NCI-H1105 (cell line): ENCODE data around the gene TSC2.
"Not testable (repeated sequence)": the region's sequence is repeated elsewhere in the genome, so short reads cannot be mapped to it uniquely, and the experiment has no call there.

ENCODE experiments used
- DNase-seq: peaks from one replicate; lab custom pipeline; 2025; lab: John Stamatoyannopoulos, UW

TSC2 gene

GRCh38 chr16:2009791-2010510 is 37.8 kb upstream of the TSC2 start, which contains the start of gene ZNF598:
ZNF598 (minus strand) TSS chr16:2009821.
- peak; percentile 62 for DNase-seq

GRCh38 chr16:2011726-2012125 is 36.1 kb upstream of the TSC2 start:
- DNase-seq, result not testable (repeated sequence)

- DNase-seq, result no peak
These were observed 34.3 kb upstream of the TSC2 start for GRCh38 chr16:2013527-2013926.

GRCh38 chr16:2015117-2015946 is 32.5 kb upstream of the TSC2 start:
- no peak for DNase-seq

- DNase-seq, result no peak
These were observed 31.9 kb upstream of the TSC2 start for GRCh38 chr16:2015947-2016208.

GRCh38 chr16:2016407-2016922 is 31.3 kb upstream of the TSC2 start:
- DNase-seq, result no peak

GRCh38 chr16:2019518-2019920 is 28.3 kb upstream of the TSC2 start, which contains the start of gene NPW:
NPW (plus strand) TSS chr16:2019785.
- no peak for DNase-seq

- DNase-seq, result no peak
These were observed 27.6 kb upstream of the TSC2 start for GRCh38 chr16:2019921-2020831.

- DNase-seq, result no peak
These were observed 25.1 kb upstream of the TSC2 start for GRCh38 chr16:2022723-2023091.

- DNase-seq, result peak; percentile 53
These were observed 24.4 kb upstream of the TSC2 start for GRCh38 chr16:2023092-2024031.

- no peak for DNase-seq
These were observed 23.8 kb upstream of the TSC2 start for GRCh38 chr16:2024032-2024420.

- DNase-seq, result no peak
These were observed 22.5 kb upstream of the TSC2 start for GRCh38 chr16:2025251-2025650.

- no peak for DNase-seq
These were observed 21.8 kb upstream of the TSC2 start for GRCh38 chr16:2025878-2026460.

- DNase-seq, result no peak
These were observed 21.2 kb upstream of the TSC2 start, which contains the start of gene NHERF2 for GRCh38 chr16:2026461-2027023. NHERF2 (plus strand) TSS chr16:2026902; CDS start chr16:2027006, 104 bp downstream.

GRCh38 chr16:2027024-2028010 is 20.5 kb upstream of the TSC2 start:
- DNase-seq, result no peak

- no peak for DNase-seq
These were observed 19.6 kb upstream of the TSC2 start for GRCh38 chr16:2028146-2028545.

GRCh38 chr16:2028620-2029220 is 19.1 kb upstream of the TSC2 start:
- DNase-seq, result no peak

- no peak for DNase-seq
These were observed 18.4 kb upstream of the TSC2 start for GRCh38 chr16:2029350-2029749.

GRCh38 chr16:2030036-2030435 is 17.7 kb upstream of the TSC2 start:
- DNase-seq, result no peak
